HG02870 (cell line): ENCODE data around the gene GPRIN3.

Source experiments
- ATAC-seq: cut with Tn5 transposase; IDR thresholded peaks from one replicate; pipeline ENCODE4 v1.9.1; 2021; ENCODE audit warnings: mild to moderate bottlenecking, moderate library complexity; ENCODE audit not compliant: unreplicated experiment

Gene GPRIN3

GRCh38 chr4:89293299-89293698, 14.3 kb downstream of the GPRIN3 start:
- ATAC-seq, result no peak

- no peak for ATAC-seq
Measured at GRCh38 chr4:89290727-89291516, 16.7 kb downstream of the GPRIN3 start.

GRCh38 chr4:89289312-89289711, 18.3 kb downstream of the GPRIN3 start:
- ATAC-seq, result no peak

- no peak for ATAC-seq
Measured at GRCh38 chr4:89288430-89288829, 19.2 kb downstream of the GPRIN3 start.

GRCh38 chr4:89287945-89288344, 19.7 kb downstream of the GPRIN3 start:
- ATAC-seq, result no peak

GRCh38 chr4:89285745-89286144, 21.9 kb downstream of the GPRIN3 start:
- ATAC-seq, result no peak

- no peak for ATAC-seq
Measured at GRCh38 chr4:89284828-89285227, 22.8 kb downstream of the GPRIN3 start.

GRCh38 chr4:89284020-89284424, 23.6 kb downstream of the GPRIN3 start:
- no peak for ATAC-seq

GRCh38 chr4:89283226-89284009, 24.2 kb downstream of the GPRIN3 start:
- ATAC-seq, result no peak

- ATAC-seq, result no peak
Measured at GRCh38 chr4:89279385-89279784, 28.2 kb downstream of the GPRIN3 start.

GRCh38 chr4:89277412-89277811, 30.2 kb downstream of the GPRIN3 start:
- ATAC-seq, result no peak

- ATAC-seq, result no peak
Measured at GRCh38 chr4:89276296-89276695, 31.3 kb downstream of the GPRIN3 start.

GRCh38 chr4:89275587-89275986, 32.0 kb downstream of the GPRIN3 start:
- no peak for ATAC-seq

GRCh38 chr4:89273741-89274141, 33.9 kb downstream of the GPRIN3 start:
- ATAC-seq, result no peak

- no peak for ATAC-seq
Measured at GRCh38 chr4:89270792-89271191, 36.8 kb downstream of the GPRIN3 start.

- ATAC-seq, result no peak
Measured at GRCh38 chr4:89269121-89269666, 38.4 kb downstream of the GPRIN3 start.

GRCh38 chr4:89268679-89269078, 38.9 kb downstream of the GPRIN3 start:
- no peak for ATAC-seq

GRCh38 chr4:89267846-89268245, 39.8 kb downstream of the GPRIN3 start:
- ATAC-seq, result no peak

- ATAC-seq, result no peak
Measured at GRCh38 chr4:89267392-89267791, 40.2 kb downstream of the GPRIN3 start.

- no peak for ATAC-seq
Measured at GRCh38 chr4:89266128-89266527, 41.5 kb downstream of the GPRIN3 start.

- ATAC-seq, result no peak
Measured at GRCh38 chr4:89263265-89263664, 44.3 kb downstream of the GPRIN3 start.
